Calu3 (cell line): ENCODE measurements around the gene ACACB. TPM values are rescaled to one million over a fixed set of nuclear protein-coding genes. Genes with fewer than 3 reads are reported as not detected.

Experiments
- BruUV-seq: library from RNA; stranded (reverse); fragments of 400-500 nt; replicated peaks from 2 replicates; lab custom pipeline; 2021; lab: Mats Ljungman, UMichigan
- CTCF ChIA-PET: fragments of 300-600 bp; sonication (Branson Sonifier 250); formaldehyde crosslinking; loops from one replicate; lab custom pipeline; 2022; ENCODE audit warnings: antibody characterized with exemption; lab: Charles Lee
- DNase-seq: peaks from one replicate; pipeline ENCODE4 v3.0.0; 2022
- H3K27ac Mint-ChIP-seq: one replicate; pipeline ENCODE4 v1.8.0; 2022; ENCODE audit warnings: mixed read lengths; ENCODE audit not compliant: unreplicated experiment
- H3K27me3 Mint-ChIP-seq: one replicate; pipeline ENCODE4 v1.8.0; 2022; ENCODE audit warnings: mixed read lengths; ENCODE audit not compliant: unreplicated experiment
- H3K36me3 Mint-ChIP-seq: one replicate; pipeline ENCODE4 v1.8.0; 2022; ENCODE audit warnings: mild to moderate bottlenecking, moderate library complexity, mixed read lengths; ENCODE audit not compliant: insufficient read depth, unreplicated experiment
- H3K4me1 Mint-ChIP-seq: one replicate; pipeline ENCODE4 v1.8.0; 2022; ENCODE audit warnings: mild to moderate bottlenecking, low read depth, mixed read lengths; ENCODE audit not compliant: unreplicated experiment
- H3K4me3 Mint-ChIP-seq: one replicate; pipeline ENCODE4 v1.8.0; 2022; ENCODE audit warnings: mild to moderate bottlenecking, low read depth, moderate library complexity, mixed read lengths; ENCODE audit not compliant: unreplicated experiment
- H3K9me3 Mint-ChIP-seq: one replicate; pipeline ENCODE4 v1.8.0; 2022; ENCODE audit warnings: low read depth, mixed read lengths; ENCODE audit not compliant: unreplicated experiment
- CTCF ChIP-seq: fragments of 200-600 bp; IDR thresholded peaks from one replicate; pipeline ENCODE4 v1.8.0; 2022; ENCODE audit warnings: antibody characterized with exemption; ENCODE audit not compliant: unreplicated experiment
- intact Hi-C: fragments of 100-400 bp; cut with micrococcal nuclease; formaldehyde crosslinking; loops from one replicate; pipeline ENCODE4 v1.10.0; 2022; ENCODE audit not compliant: unreplicated experiment
- total RNA-seq: library from RNA; stranded (reverse); gene quantifications from 2 replicates; pipeline ENCODE4 v1.2.3, GENCODE V29; 2022

ACACB gene
- total RNA-seq, 1 experiment from 2014 or later = 6.2 TPM

GRCh38 chr12:109156036-109156435 is 39.6 kb downstream of the ACACB start:
- peaks cover 5% of the 10 kb centered on the region for H3K27me3 Mint-ChIP-seq
- H3K4me1 Mint-ChIP-seq = no peaks in the 10 kb centered on the region
- intact Hi-C loops = no loop called here
- peaks cover 17% of the 10 kb centered on the region for H3K36me3 Mint-ChIP-seq
- H3K9me3 Mint-ChIP-seq = no peaks in the 10 kb centered on the region
- BruUV-seq = no TSS peak
- TF ChIP-seq CTCF = no peak
- no peak for DNase-seq
- H3K4me3 Mint-ChIP-seq = no peak overlapping the region
- CTCF ChIA-PET = no interaction called here
- H3K27ac Mint-ChIP-seq = no peak overlapping the region

DNA sequence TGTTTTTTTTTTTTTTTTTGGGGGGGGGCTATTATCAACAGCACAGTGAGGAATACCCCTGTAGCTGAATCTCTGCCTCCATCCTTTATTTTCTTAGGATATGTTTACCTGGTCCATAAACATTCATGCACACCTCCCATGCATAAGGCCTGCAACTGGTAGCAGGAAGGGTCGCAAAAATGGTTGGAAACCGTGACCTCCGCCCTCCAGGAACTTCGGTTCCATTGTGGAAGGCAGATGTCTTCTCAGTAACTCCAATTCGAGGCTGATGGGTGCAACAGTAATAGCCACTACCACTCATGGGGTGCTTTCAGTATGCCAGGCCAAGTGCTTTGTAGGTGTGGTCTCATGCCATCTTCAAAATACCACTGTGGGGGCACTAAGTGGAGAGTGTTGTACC is 40.2 kb downstream of the ACACB start:
- CTCF ChIA-PET = no interaction called here
- Mint-ChIP-seq H3K9me3 (no peaks in the 10 kb centered on the region), H3K27me3 (no peaks in the 10 kb centered on the region), H3K36me3 (peaks cover 17% of the 10 kb centered on the region), H3K4me1 (no peaks in the 10 kb centered on the region), H3K4me3 (no peak overlapping the region), H3K27ac (no peak overlapping the region)
- TF ChIP-seq CTCF = no peak
- intact Hi-C loops = no loop called here
- no peak for DNase-seq
- no TSS peak for BruUV-seq

DNA sequence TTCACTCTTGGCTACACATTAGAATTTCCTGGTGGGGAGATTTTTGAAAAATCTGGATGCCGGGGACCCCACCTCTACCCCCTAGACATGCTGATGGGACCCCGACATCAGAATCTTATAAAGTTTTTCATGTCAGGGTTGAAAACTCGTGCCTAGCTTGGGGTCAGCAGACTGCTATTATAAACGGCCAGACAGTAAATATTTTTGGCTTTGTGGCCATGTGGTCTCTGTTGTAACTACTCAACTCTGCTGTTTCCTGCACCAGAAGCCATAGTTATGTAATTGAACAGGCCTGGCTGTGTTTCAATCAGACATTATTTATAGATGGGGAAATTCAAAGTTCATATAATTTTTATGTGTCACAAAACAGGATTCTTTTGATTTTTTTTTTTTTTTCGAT is 41.6 kb downstream of the ACACB start:
- no peak overlapping the region for H3K27ac Mint-ChIP-seq
- no peak for TF ChIP-seq CTCF
- no TSS peak for BruUV-seq
- DNase-seq = no peak
- no peaks in the 10 kb centered on the region for H3K27me3 Mint-ChIP-seq
- intact Hi-C loops = no loop called here
- H3K36me3 Mint-ChIP-seq = peaks cover 17% of the 10 kb centered on the region
- no peak overlapping the region for H3K4me3 Mint-ChIP-seq
- CTCF ChIA-PET = no interaction called here
- H3K4me1 Mint-ChIP-seq = no peaks in the 10 kb centered on the region
- no peaks in the 10 kb centered on the region for H3K9me3 Mint-ChIP-seq

DNA sequence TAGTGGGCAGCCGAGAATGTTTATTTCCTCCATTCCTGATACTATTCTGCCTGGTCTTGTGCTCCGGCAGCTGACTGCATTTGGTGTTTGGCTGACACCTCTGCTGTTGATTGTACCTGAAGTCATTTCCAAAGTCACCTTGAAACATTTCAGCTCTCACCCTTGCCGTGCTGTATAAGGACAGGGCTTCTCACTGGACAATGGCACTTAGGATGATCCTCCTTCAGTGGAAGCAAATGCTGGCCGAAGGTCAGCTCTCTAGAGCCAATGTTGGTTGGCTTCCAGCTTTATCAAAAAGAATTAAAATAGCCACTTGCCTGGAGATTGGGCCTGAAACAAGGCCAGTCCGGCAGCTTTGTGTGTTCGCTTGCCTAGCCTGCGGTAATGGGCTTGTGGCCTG is 44.0 kb downstream of the ACACB start:
- DNase-seq = no peak
- Mint-ChIP-seq H3K4me1 (no peaks in the 10 kb centered on the region), H3K27me3 (no peaks in the 10 kb centered on the region), H3K36me3 (peaks cover under 1% of the 10 kb centered on the region), H3K9me3 (no peaks in the 10 kb centered on the region), H3K27ac (no peak overlapping the region), H3K4me3 (no peak overlapping the region)
- no peak for TF ChIP-seq CTCF
- intact Hi-C loops = no loop called here
- CTCF ChIA-PET = no interaction called here
- no TSS peak for BruUV-seq
